ENCODE data around the gene GAS2L1. TPM values are rescaled to one million over a fixed set of nuclear protein-coding genes. Genes with fewer than 3 reads are reported as not detected.

The GAS2L1 gene
- total RNA-seq, 2 donors from 2014 or later: 1.9 to 2.9 TPM

GRCh38 chr22:29310065-29310862 is 3.8 kb downstream of the GAS2L1 start:
- Mint-ChIP-seq H3K9me3 (no peaks in the 10 kb centered on the region), H3K27me3 (peaks cover 23% of the 10 kb centered on the region), H3K4me3 (peak overlapping the region; percentile 25), H3K36me3 (ENCODE audit: low read depth) (peaks cover 7% of the 10 kb centered on the region), H3K27ac (peak overlapping the region; percentile 36), H3K4me1 (peaks cover 10% of the 10 kb centered on the region)
- no peak for ATAC-seq (replicated peaks)

GRCh38 chr22:29310863-29311339 is 4.5 kb downstream of the GAS2L1 start:
- peaks cover 7% of the 10 kb centered on the region for H3K36me3 Mint-ChIP-seq (ENCODE audit: low read depth)
- ATAC-seq (replicated peaks): peak; percentile 75
- no peak overlapping the region for H3K27ac Mint-ChIP-seq
- peak overlapping the region; percentile 10 for H3K4me3 Mint-ChIP-seq
- H3K27me3 Mint-ChIP-seq: peaks cover 23% of the 10 kb centered on the region
- H3K4me1 Mint-ChIP-seq: peaks cover 10% of the 10 kb centered on the region
- H3K9me3 Mint-ChIP-seq: no peaks in the 10 kb centered on the region

- H3K9me3 Mint-ChIP-seq: no peaks in the 10 kb centered on the region
- ATAC-seq (replicated peaks): no peak
- peak overlapping the region; percentile 46 for H3K27ac Mint-ChIP-seq
- H3K4me1 Mint-ChIP-seq: peaks cover 10% of the 10 kb centered on the region
- H3K4me3 Mint-ChIP-seq: no peak overlapping the region
- peaks cover 28% of the 10 kb centered on the region for H3K27me3 Mint-ChIP-seq
- peaks cover 11% of the 10 kb centered on the region for H3K36me3 Mint-ChIP-seq (ENCODE audit: low read depth)
Measured at GRCh38 chr22:29311464-29312217, 5.2 kb downstream of the GAS2L1 start.

- no peak overlapping the region for H3K4me3 Mint-ChIP-seq
- H3K36me3 Mint-ChIP-seq (ENCODE audit: low read depth): peaks cover 12% of the 10 kb centered on the region
- H3K27ac Mint-ChIP-seq: peak overlapping the region; percentile 46
- H3K27me3 Mint-ChIP-seq: peaks cover 34% of the 10 kb centered on the region
- no peaks in the 10 kb centered on the region for H3K9me3 Mint-ChIP-seq
- peaks cover 10% of the 10 kb centered on the region for H3K4me1 Mint-ChIP-seq
- ATAC-seq (replicated peaks): no peak
Measured at GRCh38 chr22:29312218-29313125, 6.0 kb downstream of the GAS2L1 start.

GRCh38 chr22:29313126-29313575 is 6.7 kb downstream of the GAS2L1 start:
- no peak overlapping the region for H3K27ac Mint-ChIP-seq
- H3K9me3 Mint-ChIP-seq: no peaks in the 10 kb centered on the region
- peaks cover 12% of the 10 kb centered on the region for H3K36me3 Mint-ChIP-seq (ENCODE audit: low read depth)
- no peak overlapping the region for H3K4me3 Mint-ChIP-seq
- no peak for ATAC-seq (replicated peaks)
- peaks cover 10% of the 10 kb centered on the region for H3K4me1 Mint-ChIP-seq
- peaks cover 34% of the 10 kb centered on the region for H3K27me3 Mint-ChIP-seq

GRCh38 chr22:29313576-29314466 is 7.4 kb downstream of the GAS2L1 start:
- ATAC-seq (replicated peaks): no peak
- Mint-ChIP-seq H3K27ac (no peak overlapping the region), H3K36me3 (ENCODE audit: low read depth) (peaks cover 12% of the 10 kb centered on the region), H3K4me1 (peaks cover 10% of the 10 kb centered on the region), H3K4me3 (peak overlapping the region; percentile 43), H3K27me3 (peaks cover 34% of the 10 kb centered on the region), H3K9me3 (no peaks in the 10 kb centered on the region)

- no peak overlapping the region for H3K27ac Mint-ChIP-seq
- peaks cover 10% of the 10 kb centered on the region for H3K4me1 Mint-ChIP-seq
- ATAC-seq (replicated peaks): no peak
- H3K4me3 Mint-ChIP-seq: peak overlapping the region; percentile 43
- H3K9me3 Mint-ChIP-seq: no peaks in the 10 kb centered on the region
- H3K27me3 Mint-ChIP-seq: peaks cover 34% of the 10 kb centered on the region
- H3K36me3 Mint-ChIP-seq (ENCODE audit: low read depth): peaks cover 12% of the 10 kb centered on the region
Measured at GRCh38 chr22:29314537-29315285, 8.3 kb downstream of the GAS2L1 start.

GRCh38 chr22:29315286-29316140 is 9.1 kb downstream of the GAS2L1 start, which contains the start of gene RASL10A:
Gene RASL10A (minus strand): TSS chr22:29315697. CDS start chr22:29315246, 451 bp downstream.
- Mint-ChIP-seq H3K27ac (no peak within 1 kb of the TSS), H3K36me3 (ENCODE audit: low read depth) (peaks cover 12% of the 10 kb centered on the region), H3K4me1 (peaks cover 10% of the 10 kb centered on the region), H3K27me3 (peaks cover 34% of the 10 kb centered on the region), H3K9me3 (no peaks in the 10 kb centered on the region), H3K4me3 (peak within 1 kb of the TSS; percentile 43)
- ATAC-seq (replicated peaks): no peak

- peaks cover 10% of the 10 kb centered on the region for H3K4me1 Mint-ChIP-seq
- H3K27me3 Mint-ChIP-seq: peaks cover 34% of the 10 kb centered on the region
- H3K4me3 Mint-ChIP-seq: peak overlapping the region; percentile 9
- no peak for ATAC-seq (replicated peaks)
- H3K27ac Mint-ChIP-seq: no peak overlapping the region
- H3K36me3 Mint-ChIP-seq (ENCODE audit: low read depth): peaks cover 12% of the 10 kb centered on the region
- no peaks in the 10 kb centered on the region for H3K9me3 Mint-ChIP-seq
Measured at GRCh38 chr22:29316141-29316828, 9.8 kb downstream of the GAS2L1 start.

- Mint-ChIP-seq H3K36me3 (ENCODE audit: low read depth) (peaks cover 12% of the 10 kb centered on the region), H3K4me1 (peaks cover 10% of the 10 kb centered on the region), H3K27me3 (peaks cover 23% of the 10 kb centered on the region), H3K27ac (no peak overlapping the region), H3K9me3 (no peaks in the 10 kb centered on the region), H3K4me3 (no peak overlapping the region)
- no peak for ATAC-seq (replicated peaks)
Measured at GRCh38 chr22:29317827-29318454, 11.5 kb downstream of the GAS2L1 start.

- H3K27ac Mint-ChIP-seq: no peak overlapping the region
- ATAC-seq (replicated peaks): no peak
- H3K4me1 Mint-ChIP-seq: peaks cover 6% of the 10 kb centered on the region
- H3K9me3 Mint-ChIP-seq: no peaks in the 10 kb centered on the region
- H3K36me3 Mint-ChIP-seq (ENCODE audit: low read depth): peaks cover 11% of the 10 kb centered on the region
- peaks cover 17% of the 10 kb centered on the region for H3K27me3 Mint-ChIP-seq
- no peak overlapping the region for H3K4me3 Mint-ChIP-seq
Measured at GRCh38 chr22:29319072-29319471, 12.6 kb downstream of the GAS2L1 start.
